Astrocyte of the cerebellum (primary cell): ENCODE measurements around the gene CDH6.

Source experiments
- DNase-seq: peaks from one replicate; pipeline ENCODE4 v3.0.0-alpha.2; 2011; ENCODE audit warnings: low read depth
- H3K4me3 ChIP-seq: 2 replicates; pipeline ENCODE4 v1.5.1; 2011; ENCODE audit warnings: mild to moderate bottlenecking, low read depth, low read length, moderate library complexity
- in situ Hi-C: cut with HindIII; loops from 2 replicates; pipeline ENCODE4 v1.10.0; 2017; ENCODE audit warnings: low sequenced_read_pairs
- TF ChIP-seq, protein P1 (sequence below): IDR thresholded peaks from 2 replicates; pipeline ENCODE4 v1.5.1; 2012; ENCODE audit warnings: low read length, low read depth, moderate library complexity, mild to moderate bottlenecking; ENCODE audit errors: missing control alignments

Gene CDH6

DNA sequence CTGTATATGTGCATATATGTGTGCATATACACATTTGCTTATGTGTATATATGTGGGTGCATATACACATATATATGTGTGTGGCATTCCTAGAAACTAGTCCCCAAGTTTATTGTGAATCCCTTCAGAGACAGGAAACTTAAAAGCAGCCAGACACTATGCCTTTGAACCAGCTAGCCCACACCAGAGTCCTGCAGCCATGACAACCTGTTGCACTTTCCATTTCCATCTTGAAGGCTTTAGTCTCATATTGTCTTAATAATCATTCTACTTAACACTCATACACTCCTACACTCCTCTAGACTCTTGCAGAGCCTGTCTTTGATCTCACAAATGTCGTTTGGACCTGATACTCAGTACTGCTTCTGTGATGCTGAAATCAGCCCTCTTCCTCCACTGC is 34.8 kb upstream of the CDH6 start:
- H3K4me3 ChIP-seq: no peak overlapping the region
- in situ Hi-C loops: no loop called here
- TF ChIP-seq, protein P1, sequence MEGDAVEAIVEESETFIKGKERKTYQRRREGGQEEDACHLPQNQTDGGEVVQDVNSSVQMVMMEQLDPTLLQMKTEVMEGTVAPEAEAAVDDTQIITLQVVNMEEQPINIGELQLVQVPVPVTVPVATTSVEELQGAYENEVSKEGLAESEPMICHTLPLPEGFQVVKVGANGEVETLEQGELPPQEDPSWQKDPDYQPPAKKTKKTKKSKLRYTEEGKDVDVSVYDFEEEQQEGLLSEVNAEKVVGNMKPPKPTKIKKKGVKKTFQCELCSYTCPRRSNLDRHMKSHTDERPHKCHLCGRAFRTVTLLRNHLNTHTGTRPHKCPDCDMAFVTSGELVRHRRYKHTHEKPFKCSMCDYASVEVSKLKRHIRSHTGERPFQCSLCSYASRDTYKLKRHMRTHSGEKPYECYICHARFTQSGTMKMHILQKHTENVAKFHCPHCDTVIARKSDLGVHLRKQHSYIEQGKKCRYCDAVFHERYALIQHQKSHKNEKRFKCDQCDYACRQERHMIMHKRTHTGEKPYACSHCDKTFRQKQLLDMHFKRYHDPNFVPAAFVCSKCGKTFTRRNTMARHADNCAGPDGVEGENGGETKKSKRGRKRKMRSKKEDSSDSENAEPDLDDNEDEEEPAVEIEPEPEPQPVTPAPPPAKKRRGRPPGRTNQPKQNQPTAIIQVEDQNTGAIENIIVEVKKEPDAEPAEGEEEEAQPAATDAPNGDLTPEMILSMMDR: no peak
- no peak for DNase-seq

DNA sequence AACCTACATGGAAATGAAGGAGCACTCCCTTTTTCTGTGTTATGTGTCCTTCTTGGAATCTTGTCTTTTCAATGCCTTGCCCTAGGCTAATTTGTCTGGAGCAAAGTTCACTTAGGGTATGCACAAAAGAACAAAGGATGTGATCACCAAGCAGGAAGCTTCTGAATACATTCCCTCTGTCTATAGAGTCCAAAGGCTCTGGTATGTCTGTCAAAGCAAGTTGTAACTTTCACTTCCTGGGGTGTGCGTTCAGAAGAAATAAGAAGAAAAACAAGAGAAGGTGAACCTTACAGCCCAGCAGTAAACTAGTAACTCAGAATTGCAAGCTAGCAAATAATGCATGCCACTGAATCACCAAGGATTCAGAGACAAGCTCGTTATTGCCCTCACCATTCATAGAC is 31.7 kb upstream of the CDH6 start:
- no peak overlapping the region for H3K4me3 ChIP-seq
- in situ Hi-C loops: no loop called here
- TF ChIP-seq, protein P1: no peak
- no peak for DNase-seq

DNA sequence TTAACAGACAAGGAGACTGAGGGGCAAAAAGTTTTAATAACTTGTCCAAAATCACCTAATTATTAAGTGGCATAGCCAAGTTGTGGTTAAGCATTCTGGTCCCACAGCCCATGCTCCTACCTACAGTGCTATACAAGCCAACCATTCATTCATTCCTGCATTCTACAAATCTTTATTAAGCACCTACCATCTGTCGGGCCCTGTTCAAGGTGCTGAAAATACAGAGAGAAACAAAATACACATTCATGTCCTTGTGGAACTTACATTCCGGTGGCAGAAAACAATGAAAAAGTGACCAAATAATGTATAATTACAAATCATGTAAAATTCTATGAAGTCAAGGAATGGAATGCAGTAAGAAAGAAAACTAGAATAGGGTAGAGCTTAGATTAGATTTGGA is 27.8 kb upstream of the CDH6 start:
- TF ChIP-seq, protein P1: no peak
- no peak overlapping the region for H3K4me3 ChIP-seq
- in situ Hi-C loops: no loop called here
- DNase-seq: no peak

- DNase-seq: no peak
- in situ Hi-C loops: no loop called here
- TF ChIP-seq, protein P1: no peak
- H3K4me3 ChIP-seq: no peak overlapping the region
These were observed 24.1 kb upstream of the CDH6 start for GRCh38 chr5:31169379-31169778.

- TF ChIP-seq, protein P1: no peak
- no peak overlapping the region for H3K4me3 ChIP-seq
- in situ Hi-C loops: no loop called here
- DNase-seq: no peak
These were observed 20.6 kb upstream of the CDH6 start for GRCh38 chr5:31172881-31173280.

GRCh38 chr5:31173614-31174013 is 19.9 kb upstream of the CDH6 start:
- H3K4me3 ChIP-seq: no peak overlapping the region
- in situ Hi-C loops: no loop called here
- no peak for DNase-seq
- TF ChIP-seq, protein P1: no peak
